Fibroblast of peridontal ligament (primary cell): ENCODE results near the gene DCTN3.

Experiments
- DNase-seq: peaks from one replicate; pipeline ENCODE4 v3.0.0-alpha.2; 2010; ENCODE audit errors: extremely low read depth

The DCTN3 gene

DNA sequence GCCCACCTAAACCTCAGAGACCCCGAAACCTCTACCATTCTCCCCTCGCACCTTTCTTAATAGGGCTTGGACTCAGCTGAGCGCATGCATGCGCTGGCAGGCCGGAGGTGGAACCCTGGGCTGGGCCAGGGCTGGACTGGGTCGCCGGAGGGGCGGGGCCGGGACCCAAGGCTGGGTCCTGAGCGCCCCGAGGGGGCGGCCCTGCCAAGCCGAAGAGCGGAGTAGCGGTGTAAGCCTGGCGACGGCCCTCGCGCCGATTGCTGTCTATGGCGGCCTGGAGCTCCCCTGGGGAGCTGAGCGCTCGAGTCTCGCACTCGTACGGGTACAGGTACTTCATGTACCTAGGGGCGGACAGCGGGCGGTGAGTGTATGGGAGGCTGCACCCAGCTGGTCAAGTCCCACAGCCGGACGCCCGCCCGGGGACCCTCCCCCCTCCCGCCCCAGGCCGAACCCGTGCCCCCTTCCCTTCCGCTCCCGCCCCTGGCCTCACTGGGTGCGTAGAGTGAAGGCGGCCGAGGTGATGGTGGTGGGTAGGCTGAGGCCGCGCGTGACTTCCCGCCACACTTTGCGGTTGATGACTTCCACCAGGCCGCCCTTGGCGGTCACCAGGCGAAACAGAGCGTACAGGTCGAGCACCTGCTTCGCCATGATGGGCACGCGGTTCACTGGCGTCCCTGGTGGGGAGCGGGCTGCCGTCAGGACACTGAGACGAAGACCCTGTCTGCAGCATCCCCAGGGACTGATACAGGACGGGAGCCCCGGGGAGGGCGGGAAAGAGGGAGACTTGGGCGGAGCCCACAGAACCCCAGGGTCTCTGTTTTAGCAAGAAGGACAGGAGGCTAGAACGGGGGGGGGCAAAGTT lies 3.3 kb upstream of the DCTN3 start:
- no peak for DNase-seq

DNA sequence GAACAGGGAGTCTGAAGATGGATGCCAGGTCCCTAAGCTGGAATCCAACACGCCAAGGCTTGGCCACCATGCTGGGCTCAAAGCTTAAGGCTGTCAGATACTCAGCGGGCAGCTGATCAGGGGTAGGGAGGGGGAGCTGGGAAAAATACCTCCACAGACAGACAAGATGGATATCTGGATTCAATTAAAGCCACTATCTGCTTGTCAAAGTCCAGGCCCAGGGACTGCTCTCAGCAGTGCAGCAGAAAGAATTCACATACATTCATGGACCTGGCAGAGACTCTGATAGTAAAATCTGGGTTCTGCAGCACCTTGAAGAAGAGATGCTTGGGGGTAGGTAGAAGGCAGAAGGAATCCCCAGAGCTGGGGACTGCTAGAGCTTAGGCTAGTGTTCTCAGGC lies 5.2 kb downstream of the DCTN3 start:
- no peak for DNase-seq

DNA sequence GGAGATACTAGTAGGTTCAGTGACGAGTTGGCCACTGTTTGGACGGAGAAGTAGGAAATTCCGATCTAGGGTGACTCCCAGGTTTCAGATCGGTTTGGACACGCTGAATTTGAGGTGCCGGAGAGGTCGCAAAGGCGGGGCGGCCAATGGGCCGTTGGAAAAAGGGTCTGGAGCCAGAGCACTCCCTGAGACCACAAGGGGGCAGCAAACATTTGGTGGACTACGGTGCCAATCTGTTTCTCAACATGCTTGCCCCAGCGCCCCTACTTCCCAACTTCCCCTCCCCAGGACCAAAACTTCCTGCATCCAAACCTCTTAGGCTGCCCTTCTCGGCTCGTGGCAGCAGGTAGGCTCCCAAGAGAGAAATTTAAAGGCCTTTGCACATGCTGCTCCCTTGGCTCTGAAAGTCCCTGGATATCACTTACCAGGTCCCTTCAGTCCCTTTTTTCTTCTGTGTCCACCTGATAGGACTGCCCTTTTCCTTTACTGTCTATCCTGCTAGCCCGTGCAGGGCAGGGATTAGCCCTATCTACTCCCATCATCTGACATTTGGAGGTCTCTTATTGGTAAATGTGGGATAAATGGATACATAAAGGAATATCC lies 7.4 kb downstream of the DCTN3 start:
- DNase-seq, result peak; percentile 73

DNA sequence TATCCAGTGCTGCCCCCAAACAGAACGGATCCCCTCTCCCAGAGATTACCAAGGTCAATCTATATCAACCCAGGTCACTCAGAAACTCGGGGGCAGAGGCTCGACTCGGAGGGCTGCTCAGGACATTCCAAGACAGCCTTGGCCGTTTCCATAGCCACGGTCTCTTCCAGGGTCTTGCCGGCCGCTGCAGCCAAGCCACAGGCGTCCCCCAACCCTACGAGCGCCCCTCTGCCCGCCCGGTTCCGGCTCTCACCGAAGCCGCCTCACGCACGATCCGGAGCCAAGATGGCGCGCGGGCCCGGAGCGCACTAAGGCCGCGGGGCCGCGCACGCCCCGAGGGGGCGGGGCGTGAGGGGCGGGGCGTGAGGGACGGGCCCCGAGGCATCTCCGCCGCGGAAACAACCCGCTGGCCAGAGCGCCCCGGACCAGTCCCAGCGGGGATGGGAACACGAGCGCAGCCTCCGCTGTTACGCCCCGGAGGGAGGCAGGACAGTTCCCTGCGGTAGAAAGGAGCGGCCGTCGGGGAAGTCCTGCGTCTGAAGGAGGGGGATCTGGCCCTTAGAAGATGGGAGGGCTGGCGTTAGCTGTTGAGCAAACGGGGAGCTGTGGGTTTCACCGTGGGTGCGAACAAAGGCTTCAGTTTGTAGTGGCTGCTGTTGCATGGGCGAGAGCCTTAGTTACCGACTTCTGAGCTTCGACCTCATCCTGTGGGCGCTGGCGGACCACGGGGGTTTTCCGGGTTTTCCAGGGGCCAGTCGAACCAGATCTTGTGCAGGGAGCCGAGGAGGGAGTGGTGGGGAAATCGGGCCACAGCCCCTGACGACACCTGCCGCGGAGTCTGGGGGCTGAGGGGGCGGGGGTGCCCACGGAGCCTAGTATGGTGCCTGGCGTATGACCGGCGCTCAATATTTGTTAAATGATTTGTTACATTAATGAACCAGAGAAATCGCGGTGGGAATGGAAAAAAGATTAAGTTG lies 8.2 kb downstream of the DCTN3 start, which contains the start of gene RPP25L:
Gene RPP25L (minus strand): TSS at position 287 of the 977 bp plus-strand sequence. CDS start 801 bp downstream, outside the sequence.
- peak; percentile 65 for DNase-seq

DNA sequence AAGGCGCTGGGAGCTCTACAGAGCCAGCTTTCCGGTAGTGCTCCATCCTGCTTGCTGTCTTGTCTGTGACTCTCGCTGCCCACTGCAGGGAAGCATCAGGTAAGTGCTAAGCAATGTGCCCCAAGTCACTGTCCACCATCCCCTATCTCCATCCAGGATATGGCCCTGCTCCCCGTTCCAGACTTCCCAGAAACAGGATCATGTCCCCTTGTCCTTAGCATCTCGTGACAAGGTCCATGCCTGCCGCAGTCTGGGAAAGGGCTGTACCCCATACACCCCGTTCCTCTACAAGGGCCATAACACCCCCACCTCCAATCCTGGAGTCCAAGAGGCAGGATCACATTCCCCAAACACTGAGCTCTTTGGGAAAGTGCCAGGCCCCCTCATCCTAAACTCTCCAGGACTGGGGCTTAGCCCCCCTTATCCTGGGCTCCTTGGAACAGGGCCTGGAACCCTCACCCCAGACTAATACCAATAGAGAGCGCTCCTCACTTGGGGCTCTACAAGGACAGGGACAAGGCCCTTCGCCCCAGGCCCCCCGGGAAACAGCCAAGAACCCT lies 9.0 kb downstream of the DCTN3 start:
- no peak for DNase-seq

DNA sequence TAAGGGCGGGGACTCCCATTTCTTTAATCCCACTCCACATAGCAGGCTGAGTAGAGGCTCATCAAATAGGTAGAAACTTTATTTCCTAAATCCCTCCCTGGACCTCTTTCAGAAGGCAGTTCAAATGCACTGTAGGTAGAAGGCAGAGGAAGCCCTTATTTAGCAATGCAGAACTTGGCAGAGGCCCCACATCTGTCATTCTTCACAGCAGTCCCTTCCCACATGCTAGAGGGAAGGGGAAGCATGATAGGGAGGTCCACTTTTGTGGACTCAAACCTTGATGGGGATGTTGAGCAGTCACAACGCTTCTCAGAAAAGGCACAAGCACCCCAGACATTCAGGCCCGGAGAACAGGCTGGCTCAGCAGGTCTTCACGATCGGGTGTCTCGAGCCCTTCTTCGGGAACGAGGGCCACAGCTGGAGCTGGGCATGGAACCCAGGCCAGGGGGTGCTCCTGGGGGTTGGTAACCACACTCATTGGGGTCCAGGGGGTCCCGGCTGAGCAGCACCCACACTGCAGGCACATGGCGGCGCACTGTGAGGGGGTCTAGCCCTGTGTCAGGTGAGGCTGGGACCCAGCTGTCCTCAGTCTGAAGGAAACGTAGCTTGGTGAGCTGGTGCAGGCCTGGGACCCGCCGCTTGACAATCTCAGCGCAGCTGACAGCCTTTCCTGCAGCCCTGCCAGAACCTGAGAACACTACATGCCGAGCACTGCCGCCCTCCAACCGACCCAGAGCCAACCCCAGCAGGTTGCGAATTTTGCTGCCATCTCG lies 9.7 kb downstream of the DCTN3 start:
- DNase-seq, result no peak

DNA sequence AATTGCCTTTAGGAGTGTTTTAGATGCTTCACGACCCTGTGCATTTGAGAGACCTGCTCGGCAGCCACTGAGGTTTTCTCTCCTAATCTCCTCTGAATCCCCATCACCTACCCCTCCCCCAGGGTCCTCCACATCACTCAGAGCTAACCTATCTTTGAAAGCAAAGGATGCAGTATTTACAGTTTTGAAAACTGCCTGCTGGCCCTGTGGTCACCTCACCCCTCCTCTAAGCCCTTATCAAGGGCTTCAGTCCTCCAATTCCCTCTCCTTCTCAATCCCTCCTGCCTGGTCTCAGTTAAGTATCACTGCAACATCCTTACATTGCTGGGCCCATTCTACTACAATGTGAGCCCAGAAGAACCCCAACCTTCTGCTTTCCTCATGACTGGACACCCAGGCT lies 13.0 kb downstream of the DCTN3 start:
- no peak for DNase-seq

DNA sequence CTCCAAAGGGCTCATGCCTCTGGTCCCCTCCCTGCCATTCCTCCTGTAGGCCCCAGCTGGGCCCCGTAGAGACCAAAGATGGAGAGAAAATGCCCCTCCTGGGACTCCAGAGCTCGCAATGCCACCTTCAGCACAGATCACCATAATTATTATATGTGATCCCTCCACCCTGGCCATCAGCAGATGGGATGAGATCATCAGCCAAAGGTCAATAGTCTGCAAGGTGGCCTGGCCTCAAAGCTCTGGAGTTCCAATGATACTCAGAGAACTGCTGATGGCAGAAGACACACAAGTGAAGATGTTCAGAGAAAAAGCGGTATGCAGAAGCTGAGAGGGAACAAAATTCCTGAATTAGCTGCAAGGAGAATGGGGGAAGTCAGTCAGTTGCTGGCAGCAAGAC lies 13.4 kb downstream of the DCTN3 start:
- no peak for DNase-seq

DNA sequence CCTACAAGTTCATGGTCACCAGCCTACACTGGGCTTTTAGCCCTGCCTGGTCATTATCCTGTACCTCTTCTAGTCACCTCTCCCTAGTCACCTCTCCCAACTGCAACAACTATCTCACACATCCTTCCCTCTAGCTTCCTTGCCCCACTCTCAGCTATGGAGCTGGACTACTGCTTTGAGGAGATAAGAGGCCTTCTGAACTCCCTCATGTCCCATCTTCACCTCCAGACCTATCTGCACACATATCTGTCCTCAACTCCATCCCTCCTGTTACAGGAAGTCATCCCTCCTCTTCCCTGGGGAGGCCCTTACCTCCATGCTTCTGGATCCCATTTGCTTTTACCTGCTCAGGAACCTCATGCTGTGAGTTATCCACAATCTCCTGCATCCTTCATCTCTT lies 14.1 kb downstream of the DCTN3 start:
- no peak for DNase-seq

DNA sequence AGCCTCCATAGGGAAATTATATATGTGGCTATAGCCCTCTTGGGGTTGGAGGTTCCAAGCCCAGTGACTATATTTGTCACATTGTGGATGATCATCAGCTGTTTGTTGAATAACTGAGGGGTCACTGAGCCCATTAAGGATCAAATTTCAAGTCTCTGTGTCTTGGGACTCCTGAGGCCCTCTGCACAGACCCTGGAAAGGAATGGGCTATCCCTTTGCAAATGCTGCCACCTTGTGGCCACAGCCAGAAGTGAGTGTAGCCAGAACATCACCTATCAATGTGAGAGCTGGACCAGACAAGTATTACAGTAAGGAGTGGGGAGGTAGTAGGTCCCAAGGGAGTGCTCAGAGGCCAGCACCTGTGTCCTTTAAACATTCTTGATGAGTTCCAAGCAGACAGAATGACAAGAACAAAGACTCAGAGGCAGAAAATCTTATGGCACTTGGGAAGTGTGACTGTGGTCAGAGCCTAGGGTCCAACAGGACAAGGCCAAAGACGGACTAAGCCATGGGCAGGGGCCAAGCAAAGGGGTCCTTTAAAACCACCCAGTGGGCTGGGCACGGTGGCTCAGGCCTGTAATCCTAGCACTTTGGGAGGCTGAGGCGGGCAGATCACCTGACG lies 16.6 kb downstream of the DCTN3 start:
- peak; percentile 66 for DNase-seq

DNA sequence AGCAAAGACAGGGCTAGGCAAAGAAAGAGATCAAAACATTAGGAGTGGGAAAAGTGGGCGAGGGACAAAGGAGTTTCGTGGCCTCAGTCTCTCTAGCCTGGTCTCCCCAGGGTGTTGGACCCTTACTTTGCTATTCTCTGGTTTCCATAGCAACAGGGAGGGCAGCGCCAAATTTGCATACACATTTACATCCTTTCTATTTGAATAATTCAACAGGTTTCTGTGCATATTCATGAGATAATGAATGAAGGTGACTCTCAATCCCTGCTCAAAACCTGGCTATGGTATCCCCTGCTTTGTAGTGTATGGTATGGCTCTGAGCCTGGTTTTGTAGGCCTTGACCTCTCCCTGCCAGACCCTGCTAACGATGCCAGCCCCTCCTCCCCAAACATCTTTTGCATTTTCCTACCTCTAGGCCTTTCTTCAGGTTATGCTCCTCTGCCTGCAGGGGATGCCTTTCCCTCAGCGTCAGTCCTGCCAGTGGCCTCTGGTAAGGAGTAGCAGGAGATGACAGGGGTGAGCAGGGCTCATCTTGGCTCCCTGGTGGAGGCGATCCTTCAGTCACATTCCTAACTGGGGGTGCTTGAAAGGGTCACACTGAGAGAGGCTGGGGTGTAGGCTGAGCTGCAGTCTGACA lies 18.2 kb downstream of the DCTN3 start:
- no peak for DNase-seq

DNA sequence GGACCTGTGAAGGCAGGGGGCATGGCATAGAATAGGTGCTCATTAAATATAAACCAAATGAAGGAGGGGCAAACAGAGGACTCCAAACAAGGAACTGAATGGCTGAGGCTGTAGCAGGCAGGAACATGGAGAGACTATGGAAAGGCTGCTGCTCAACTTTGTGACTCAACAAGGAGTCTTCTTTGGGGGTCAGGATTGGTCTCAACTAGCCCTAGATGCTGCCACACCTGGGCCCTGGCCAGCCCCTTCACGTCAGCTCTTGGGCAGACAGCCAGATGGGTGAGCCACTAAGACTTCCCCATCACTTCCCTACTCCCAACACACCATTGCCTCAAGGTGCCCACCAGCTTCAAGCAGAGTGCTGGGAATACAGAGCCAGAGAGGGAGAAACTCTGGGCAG lies 19.4 kb downstream of the DCTN3 start:
- no peak for DNase-seq

DNA sequence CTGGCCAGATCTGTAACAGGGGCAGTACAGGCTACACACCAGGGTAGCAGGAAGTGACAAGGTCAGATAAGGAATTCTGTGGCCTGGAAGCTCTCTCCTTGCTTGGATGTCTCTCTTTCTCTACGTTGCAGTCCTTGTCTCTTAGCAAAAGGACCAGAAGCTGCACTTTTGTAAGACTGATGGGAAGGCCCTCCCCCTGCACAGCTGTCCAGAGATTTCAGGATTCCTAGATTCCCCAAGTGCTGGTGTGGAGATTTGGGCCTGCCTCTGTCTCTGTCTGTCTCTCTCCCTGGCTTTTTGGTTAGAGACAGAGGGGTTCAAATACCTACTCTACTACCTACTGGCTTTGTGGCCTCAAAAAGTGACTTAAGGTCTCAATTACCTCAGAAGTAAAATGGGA lies 20.7 kb downstream of the DCTN3 start:
- DNase-seq, result no peak

DNA sequence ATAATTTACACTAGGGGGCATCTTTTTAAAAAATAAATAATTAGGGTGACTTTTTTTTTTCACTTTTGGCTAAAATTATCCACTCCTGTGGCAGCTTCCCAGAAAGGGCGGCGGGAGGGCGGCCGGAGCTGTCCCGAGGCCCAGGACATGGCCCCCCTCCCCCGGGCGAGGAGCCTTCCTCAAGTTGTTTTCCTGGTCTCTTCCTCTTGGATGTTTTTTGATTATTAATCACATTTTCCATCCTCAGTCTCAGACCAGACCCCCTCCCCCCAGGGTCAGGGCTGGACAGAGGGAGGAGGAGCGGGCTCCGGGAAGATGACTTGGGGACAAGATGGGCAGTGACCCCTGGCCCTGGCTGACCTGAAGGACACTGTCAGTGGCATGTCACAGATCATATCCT lies 26.1 kb downstream of the DCTN3 start:
- DNase-seq, result no peak

DNA sequence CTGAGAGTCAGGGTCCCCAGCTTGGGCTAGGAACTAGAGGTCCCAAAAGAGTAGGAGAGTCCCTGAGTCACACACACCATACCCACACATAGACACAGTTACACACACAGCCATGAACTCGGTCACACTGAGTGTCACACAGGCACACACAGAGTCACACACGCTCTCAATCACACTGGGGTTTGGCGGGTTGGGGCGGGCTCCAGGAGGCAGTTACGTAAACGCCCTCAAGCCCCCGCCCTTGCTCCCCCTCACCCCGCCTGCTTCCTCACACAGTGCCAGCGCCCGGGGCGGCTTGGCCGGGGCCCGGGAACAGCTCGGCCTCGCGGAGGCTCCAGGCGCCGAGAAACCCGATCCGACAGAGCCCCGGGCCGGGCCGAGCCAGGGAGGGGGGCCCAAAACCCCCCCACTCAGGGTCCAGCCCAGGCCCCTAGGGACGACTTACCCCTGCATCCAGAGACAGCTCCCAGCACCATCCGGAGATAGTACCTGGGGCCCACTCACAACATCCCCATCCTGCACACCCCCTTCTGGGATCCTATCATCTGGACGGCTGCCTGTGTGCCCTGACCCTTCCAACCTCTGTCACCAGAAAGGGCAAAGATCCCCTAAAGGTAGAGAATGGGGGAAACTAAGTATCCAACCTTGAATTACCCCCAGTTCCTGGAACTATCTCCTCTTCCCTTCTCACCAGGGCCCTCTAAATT lies 27.2 kb downstream of the DCTN3 start:
- DNase-seq, result no peak

DNA sequence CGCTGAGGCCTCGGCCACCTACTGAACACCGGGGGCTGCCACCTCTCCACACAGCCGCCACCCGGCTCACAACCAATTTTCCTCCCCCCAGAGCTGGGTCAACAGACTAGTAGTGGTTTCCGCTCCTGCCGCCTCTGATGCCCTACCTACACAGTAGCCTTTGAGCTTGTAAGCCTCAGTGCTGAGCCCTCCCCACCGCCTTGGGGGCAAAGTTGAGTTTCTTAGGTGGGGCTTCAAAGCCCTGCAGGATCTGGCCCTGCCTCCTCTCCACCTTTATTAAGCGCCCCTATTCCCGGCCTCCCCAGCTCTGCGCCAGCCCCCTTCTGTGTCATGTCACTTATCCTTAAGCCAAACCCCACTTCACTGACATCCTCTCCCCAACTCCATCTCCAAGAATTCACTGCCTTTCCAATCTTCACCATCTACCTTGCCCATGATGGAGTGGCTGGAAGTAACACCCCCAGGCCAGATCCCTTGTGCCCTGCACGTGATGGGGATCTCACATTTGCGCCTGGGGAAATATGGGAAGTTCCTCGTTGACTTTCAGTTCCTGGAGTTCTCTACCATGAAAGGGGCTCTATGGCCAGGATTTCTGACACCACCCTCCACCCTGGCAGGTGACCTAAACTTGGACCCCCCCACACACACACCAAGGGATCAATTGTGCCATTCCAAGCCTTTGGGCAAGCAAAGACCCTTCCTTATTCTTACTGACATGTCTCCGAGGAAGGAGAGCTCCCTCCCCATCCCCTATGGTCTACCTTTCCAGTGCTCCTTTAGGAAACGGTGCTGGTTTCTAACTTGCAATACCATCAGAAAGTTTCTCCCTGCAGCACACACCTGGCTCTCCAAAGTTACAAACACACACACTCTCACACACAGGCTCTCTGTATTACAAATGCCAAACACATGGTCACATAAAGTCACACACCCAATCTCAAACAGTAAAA lies 28.1 kb downstream of the DCTN3 start:
- DNase-seq, result no peak

DNA sequence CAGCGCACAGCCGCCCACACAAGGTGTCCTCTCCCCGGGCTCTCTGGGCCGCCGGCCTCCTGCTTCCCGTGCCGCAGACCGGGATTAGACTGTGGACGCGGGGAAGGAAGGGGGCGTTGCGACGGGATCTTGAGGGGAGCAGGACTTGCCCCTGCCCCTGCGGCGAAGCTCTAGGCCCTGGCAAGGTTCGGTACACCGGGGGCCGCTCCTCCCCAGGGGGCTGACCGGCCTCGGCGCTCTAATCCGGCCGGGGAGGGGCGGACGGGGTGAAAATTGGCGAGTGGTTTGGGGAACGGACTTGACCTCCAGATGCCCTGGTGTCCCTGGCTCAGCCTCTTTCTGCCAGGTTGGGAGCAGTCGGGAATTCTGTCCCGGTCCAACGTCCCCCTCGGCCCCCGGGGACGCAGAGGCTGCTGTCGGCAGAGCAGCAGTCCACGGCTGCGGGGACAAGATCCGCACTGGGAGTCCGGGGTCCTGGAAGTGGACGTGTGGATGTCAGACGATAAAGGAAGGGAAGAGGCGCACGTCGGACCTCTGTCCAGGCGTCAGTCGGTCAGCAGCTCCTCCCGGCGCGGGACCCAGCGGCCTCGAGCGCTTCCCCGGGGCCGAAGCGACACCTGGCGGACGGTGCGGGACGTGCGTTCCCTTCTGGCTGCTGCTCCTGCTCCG lies 28.9 kb downstream of the DCTN3 start:
- peak; percentile 66 for DNase-seq
